Measurements from ENCODE around the gene PIAS4. TPM values are rescaled to one million over a fixed set of nuclear protein-coding genes. Genes with fewer than 3 reads are reported as not detected.

Gene PIAS4
- total and polyA plus RNA-seq, 9 of the 15 experiments (the other 6 are each of a cell fraction or from before 2014, with no cell fraction given) = 0.27 to 34.9 (median 14.4) TPM

DNA sequence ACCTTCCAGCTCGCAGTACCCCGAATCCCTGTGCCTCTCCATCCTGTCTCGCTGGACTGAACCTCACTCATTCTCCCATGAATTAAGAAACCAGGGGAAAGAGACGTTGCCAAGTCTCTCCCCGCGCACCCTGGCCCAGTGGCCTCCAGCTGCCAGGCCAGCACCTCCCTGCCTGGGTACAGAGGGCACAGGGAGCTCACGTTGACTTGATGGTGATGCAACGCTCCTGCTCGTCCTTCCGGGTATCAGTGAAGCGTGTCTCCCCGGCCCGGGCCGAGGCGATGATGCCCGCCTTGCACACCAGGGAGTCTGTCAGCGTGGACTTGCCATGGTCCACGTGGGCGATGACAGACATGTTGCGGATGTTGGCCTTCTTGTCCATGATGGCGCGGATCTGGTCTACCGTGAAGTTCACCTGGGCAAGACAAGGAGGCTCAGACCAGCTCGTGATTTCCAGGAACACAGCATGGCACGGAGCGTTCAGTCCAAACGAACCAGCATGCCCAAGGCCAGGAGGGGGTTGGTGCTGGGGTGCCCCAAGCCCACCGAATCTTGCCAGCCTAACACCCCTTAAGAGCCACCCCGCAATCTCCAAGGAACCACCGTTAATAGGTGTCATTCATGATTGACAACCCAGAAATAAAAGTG, 23.5 kb upstream of the PIAS4 start:
- no peaks in the 10 kb centered on the region for H3K27me3 ChIP-seq (ENCODE audit: control insufficient read depth in 2 of 2, insufficient read depth in 2 of 2, low read length in 2 of 2)
- H3K9me1 ChIP-seq (ENCODE audit: control insufficient read depth, insufficient read depth, low read length) = peaks cover 22% of the 10 kb centered on the region
- WGBS (ENCODE audit: insufficient coverage, low coverage, missing lambda C conversion rate) = 2% methylated on average over 30 of the region's 30 CpGs
- peak overlapping the region; percentile 99 for H3K27ac ChIP-seq (ENCODE audit: extremely low read depth, low read depth, low read length)
- H3K4me2 ChIP-seq (ENCODE audit: insufficient read depth, low read length) = peak overlapping the region; percentile 100
- peak overlapping the region; percentile 97 to 100 for H3K9ac ChIP-seq (ENCODE audit: insufficient read depth in 1 of 2, low read depth in 2 of 2, low read length in 2 of 2)
- BruUV-seq (replicated peaks) = no TSS peak
- no peak overlapping the region for H2AFZ ChIP-seq (ENCODE audit: low read depth, low read length)
- H3K79me2 ChIP-seq (ENCODE audit: control insufficient read depth, insufficient read depth, low read length) = peaks cover 63% of the 10 kb centered on the region
- H3K4me3 ChIP-seq = peak overlapping the region; percentile 99
- H3K9me3 ChIP-seq (replicated peaks; ENCODE audit: control insufficient read depth, insufficient read depth, low read depth, low read length) = no peaks in the 10 kb centered on the region
- peak in 3 of 4 experiments; percentile 27 to 58 (median 53) for DNase-seq (ENCODE audit: extremely low read depth in 1 of 4, low spot score in 3 of 4)
- in situ Hi-C loops (cut with MboI) = loop anchor here (5.0 kb wide), 1 partner anchor 218 kb away; no protein-coding TSS in a partner anchor
- ChIA-PET CTCF (ENCODE audit: low intra/inter-chr PET ratio) (interaction anchor here (0.9 kb wide), 1 partner anchor 13 kb away, joined by 3 read pairs; the partner anchor contains the start of gene DAPK3), POLR2A (interaction anchor here (0.6 to 9.7 kb wide), 16 partner anchors 8 to 418 kb away, joined by 3 to 215 read pairs (median 4); partner anchors contain the start of genes ATCAY, CHAF1A, DAPK3 and GIPC3)
- peaks cover 25 to 68% of the 10 kb centered on the region in 2 experiments; a peak in 4 of 5 replicates for H3K4me1 ChIP-seq (replicated peaks in 1 of 2; ENCODE audit: control insufficient read depth in 2 of 2, insufficient read depth in 2 of 2, low read length in 2 of 2)
- no peak for FAIRE-seq
- H4K20me1 ChIP-seq (replicated peaks; ENCODE audit: control insufficient read depth, insufficient read depth, low read length) = peaks cover 61% of the 10 kb centered on the region
- ATAC-seq = peak; percentile 3; the same call in 1 of the 3 replicates
- peaks cover 61% of the 10 kb centered on the region for H3K36me3 ChIP-seq (ENCODE audit: control insufficient read depth, insufficient read depth, low read length)
- intact Hi-C loops (cut with micrococcal nuclease) = no loop called here
- TF ChIP-seq E2F3 (CRISPR knock-in tag; IDR thresholded peaks at IDR 0.05) (no peak), POLR2AphosphoS2 (IDR thresholded peaks at IDR 0.05; ENCODE audit: low read length) (no peak), NFIC (IDR thresholded peaks at IDR 0.05) (0 out of 2 replicates have a peak, but pooled peaks have one; percentile 4), ZNF133 (CRISPR knock-in tag; IDR thresholded peaks at IDR 0.05) (no peak), ZNF354B (CRISPR knock-in tag; IDR thresholded peaks at IDR 0.05) (no peak), ZNF785 (CRISPR knock-in tag; IDR thresholded peaks at IDR 0.05) (no peak), CBX3 (IDR thresholded peaks at IDR 0.05; ENCODE audit: borderline replicate concordance in 1 of 2, low read length in 2 of 2) (no peak), ZNF444 (CRISPR knock-in tag; IDR thresholded peaks at IDR 0.05) (no peak), HOXB6 (CRISPR knock-in tag; IDR thresholded peaks at IDR 0.05; ENCODE audit: borderline replicate concordance) (no peak), BRCA1 (IDR thresholded peaks at IDR 0.05) (no peak), BRCA1 (CRISPR knock-in tag; IDR thresholded peaks at IDR 0.05) (peak; percentile 81; the same call in 1 of the 2 replicates), CHD2 (IDR thresholded peaks at IDR 0.05; ENCODE audit: low read depth, low read length) (no peak), KDM2B (CRISPR knock-in tag; IDR thresholded peaks at IDR 0.05) (no peak)
- TF ChIP-seq, protein P1, sequence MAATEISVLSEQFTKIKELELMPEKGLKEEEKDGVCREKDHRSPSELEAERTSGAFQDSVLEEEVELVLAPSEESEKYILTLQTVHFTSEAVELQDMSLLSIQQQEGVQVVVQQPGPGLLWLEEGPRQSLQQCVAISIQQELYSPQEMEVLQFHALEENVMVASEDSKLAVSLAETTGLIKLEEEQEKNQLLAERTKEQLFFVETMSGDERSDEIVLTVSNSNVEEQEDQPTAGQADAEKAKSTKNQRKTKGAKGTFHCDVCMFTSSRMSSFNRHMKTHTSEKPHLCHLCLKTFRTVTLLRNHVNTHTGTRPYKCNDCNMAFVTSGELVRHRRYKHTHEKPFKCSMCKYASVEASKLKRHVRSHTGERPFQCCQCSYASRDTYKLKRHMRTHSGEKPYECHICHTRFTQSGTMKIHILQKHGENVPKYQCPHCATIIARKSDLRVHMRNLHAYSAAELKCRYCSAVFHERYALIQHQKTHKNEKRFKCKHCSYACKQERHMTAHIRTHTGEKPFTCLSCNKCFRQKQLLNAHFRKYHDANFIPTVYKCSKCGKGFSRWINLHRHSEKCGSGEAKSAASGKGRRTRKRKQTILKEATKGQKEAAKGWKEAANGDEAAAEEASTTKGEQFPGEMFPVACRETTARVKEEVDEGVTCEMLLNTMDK (IDR thresholded peaks at IDR 0.05; ENCODE audit: borderline replicate concordance, insufficient read depth, low read depth, low read length, poor library complexity, severe bottlenecking) = no peak
- TF ChIP-seq, protein P2, sequence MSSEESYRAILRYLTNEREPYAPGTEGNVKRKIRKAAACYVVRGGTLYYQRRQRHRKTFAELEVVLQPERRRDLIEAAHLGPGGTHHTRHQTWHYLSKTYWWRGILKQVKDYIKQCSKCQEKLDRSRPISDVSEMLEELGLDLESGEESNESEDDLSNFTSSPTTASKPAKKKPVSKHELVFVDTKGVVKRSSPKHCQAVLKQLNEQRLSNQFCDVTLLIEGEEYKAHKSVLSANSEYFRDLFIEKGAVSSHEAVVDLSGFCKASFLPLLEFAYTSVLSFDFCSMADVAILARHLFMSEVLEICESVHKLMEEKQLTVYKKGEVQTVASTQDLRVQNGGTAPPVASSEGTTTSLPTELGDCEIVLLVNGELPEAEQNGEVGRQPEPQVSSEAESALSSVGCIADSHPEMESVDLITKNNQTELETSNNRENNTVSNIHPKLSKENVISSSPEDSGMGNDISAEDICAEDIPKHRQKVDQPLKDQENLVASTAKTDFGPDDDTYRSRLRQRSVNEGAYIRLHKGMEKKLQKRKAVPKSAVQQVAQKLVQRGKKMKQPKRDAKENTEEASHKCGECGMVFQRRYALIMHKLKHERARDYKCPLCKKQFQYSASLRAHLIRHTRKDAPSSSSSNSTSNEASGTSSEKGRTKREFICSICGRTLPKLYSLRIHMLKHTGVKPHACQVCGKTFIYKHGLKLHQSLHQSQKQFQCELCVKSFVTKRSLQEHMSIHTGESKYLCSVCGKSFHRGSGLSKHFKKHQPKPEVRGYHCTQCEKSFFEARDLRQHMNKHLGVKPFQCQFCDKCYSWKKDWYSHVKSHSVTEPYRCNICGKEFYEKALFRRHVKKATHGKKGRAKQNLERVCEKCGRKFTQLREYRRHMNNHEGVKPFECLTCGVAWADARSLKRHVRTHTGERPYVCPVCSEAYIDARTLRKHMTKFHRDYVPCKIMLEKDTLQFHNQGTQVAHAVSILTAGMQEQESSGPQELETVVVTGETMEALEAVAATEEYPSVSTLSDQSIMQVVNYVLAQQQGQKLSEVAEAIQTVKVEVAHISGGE (CRISPR knock-in tag; IDR thresholded peaks at IDR 0.05) = no peak
